GM23338 (cell line): ENCODE data around the gene KRT85. TPM values are rescaled to one million over a fixed set of nuclear protein-coding genes. Genes with fewer than 3 reads are reported as not detected.

Experiments
- ATAC-seq: fragments of 200-7000 bp; cut with Tn5 transposase; 3 replicates; pipeline ENCODE4 v1.9.1; 2020
- DNase-seq: peaks from one replicate; pipeline ENCODE4 v3.0.0-alpha.2; 2015; ENCODE audit warnings: low spot score
- H2AFZ ChIP-seq: fragments of 200-600 bp; sonication (generic); 2 replicates; pipeline ENCODE4 v1.8.0; 2016; ENCODE audit warnings: antibody characterized with exemption, mild to moderate bottlenecking, moderate library complexity
- H3F3A ChIP-seq: fragments of 200-600 bp; sonication (generic); replicated peaks from 2 replicates; pipeline ENCODE4 v1.8.0; 2017; ENCODE audit warnings: antibody characterized with exemption, mixed run types, low read depth
- H3K27ac ChIP-seq: fragments of 200-600 bp; sonication (generic); 2 replicates; pipeline ENCODE4 v1.6.1; 2016; ENCODE audit warnings: low read depth
- H3K27me3 ChIP-seq: fragments of 200-600 bp; sonication (generic); 2 replicates; pipeline ENCODE4 v1.8.0; 2016; ENCODE audit warnings: mild to moderate bottlenecking, mixed run types, moderate library complexity; ENCODE audit not compliant: insufficient read depth
- H3K36me3 ChIP-seq: fragments of 200-600 bp; sonication (generic); 2 replicates; pipeline ENCODE4 v1.8.0; 2016; ENCODE audit warnings: mild to moderate bottlenecking; ENCODE audit not compliant: insufficient read depth
- H3K4me1 ChIP-seq: fragments of 200-600 bp; sonication (generic); 2 replicates; pipeline ENCODE4 v1.8.0; 2016; ENCODE audit warnings: mild to moderate bottlenecking, moderate library complexity; ENCODE audit not compliant: insufficient read depth
- H3K4me2 ChIP-seq: fragments of 200-600 bp; sonication (generic); 2 replicates; pipeline ENCODE4 v1.7.1; 2017; ENCODE audit warnings: mixed run types
- H3K4me3 ChIP-seq: fragments of 200-600 bp; sonication (generic); 2 replicates; pipeline ENCODE4 v1.6.1; 2016; ENCODE audit warnings: mixed run types
- H3K79me2 ChIP-seq: fragments of 200-600 bp; sonication (generic); replicated peaks from 2 replicates; pipeline ENCODE4 v1.8.0; 2017; ENCODE audit warnings: mild to moderate bottlenecking; ENCODE audit not compliant: insufficient read depth
- H3K9me2 ChIP-seq: fragments of 200-600 bp; sonication (generic); 2 replicates; pipeline ENCODE4 v1.8.0; 2017; ENCODE audit not compliant: insufficient read depth
- H4K20me1 ChIP-seq: fragments of 200-600 bp; sonication (generic); replicated peaks from 2 replicates; pipeline ENCODE4 v1.8.0; 2017; ENCODE audit warnings: mild to moderate bottlenecking; ENCODE audit not compliant: insufficient read depth
- H3K27ac Mint-ChIP-seq: 2 replicates; pipeline ENCODE4 v1.8.0; 2020; ENCODE audit warnings: inconsistent platforms, mild to moderate bottlenecking, moderate library complexity, mixed read lengths
- H3K27me3 Mint-ChIP-seq: 3 replicates; pipeline ENCODE4 v1.8.0; 2022; ENCODE audit warnings: low read depth, mild to moderate bottlenecking, moderate library complexity, mixed read lengths, inconsistent platforms; ENCODE audit not compliant: insufficient read depth, poor library complexity
- H3K36me3 Mint-ChIP-seq: 3 replicates; pipeline ENCODE4 v1.8.0; 2021; ENCODE audit warnings: low read depth, mild to moderate bottlenecking, inconsistent platforms, moderate library complexity, mixed read lengths
- H3K4me1 Mint-ChIP-seq: 3 replicates; pipeline ENCODE4 v1.8.0; 2020; ENCODE audit warnings: mild to moderate bottlenecking, inconsistent platforms, mixed read lengths
- H3K4me3 Mint-ChIP-seq: 3 replicates; pipeline ENCODE4 v1.8.0; 2021; ENCODE audit warnings: moderate library complexity, mild to moderate bottlenecking, inconsistent platforms, mixed read lengths
- H3K9me3 Mint-ChIP-seq: 3 replicates; pipeline ENCODE4 v1.8.0; 2020; ENCODE audit warnings: moderate library complexity, mild to moderate bottlenecking, inconsistent platforms, mixed read lengths
- CREB1 ChIP-seq: fragments of 250-450 bp; sonication (Bioruptor Pico); IDR thresholded peaks from 2 replicates; pipeline ENCODE4 v1.5.0; 2020; ENCODE audit warnings: low read depth, mild to moderate bottlenecking, moderate library complexity
- CTCF ChIP-seq, 2 experiments: fragments of 200-600 bp in 1 of 2; sonication (generic) in 1 of 2; conservative IDR thresholded peaks; 2 replicates each; pipeline versions ENCODE4 v1.5.1 to v1.6.1; 2016 to 2017; ENCODE audit warnings: antibody characterized with exemption in 2 of 2, low read depth in 2 of 2, mild to moderate bottlenecking in 2 of 2, moderate library complexity in 1 of 2
- ETS1 ChIP-seq: IDR thresholded peaks from 2 replicates; pipeline ENCODE4 v1.6.1; 2016; ENCODE audit warnings: antibody characterized with exemption
- EZH2phosphoT487 ChIP-seq: fragments of 200-600 bp; sonication (generic); IDR thresholded peaks from one replicate; pipeline ENCODE4 v1.8.1; 2018; ENCODE audit warnings: antibody characterized with exemption; ENCODE audit not compliant: unreplicated experiment
- JUNB ChIP-seq: IDR thresholded peaks from one replicate; pipeline ENCODE4 v1.6.1; 2016; ENCODE audit warnings: antibody characterized with exemption; ENCODE audit not compliant: unreplicated experiment
- NANOG ChIP-seq: IDR thresholded peaks from 2 replicates; pipeline ENCODE4 v1.6.1; 2016; ENCODE audit warnings: antibody characterized with exemption, borderline replicate concordance
- REST ChIP-seq: IDR thresholded peaks from one replicate; pipeline ENCODE4 v1.6.1; 2018; ENCODE audit warnings: antibody characterized with exemption; ENCODE audit not compliant: unreplicated experiment
- STAT1 ChIP-seq: IDR thresholded peaks from one replicate; pipeline ENCODE4 v1.6.1; 2016; ENCODE audit warnings: antibody characterized with exemption; ENCODE audit not compliant: unreplicated experiment
- ZNF114 ChIP-seq: fragments of 250-450 bp; sonication (Bioruptor Pico); IDR thresholded peaks from 2 replicates; pipeline ENCODE4 v1.5.0; 2020; ENCODE audit warnings: mild to moderate bottlenecking, moderate library complexity
- ZNF331 ChIP-seq: fragments of 250-450 bp; sonication (Bioruptor Pico); IDR thresholded peaks from 2 replicates; pipeline ENCODE4 v1.5.0; 2020; ENCODE audit warnings: low read depth, mild to moderate bottlenecking, moderate library complexity
- polyA plus RNA-seq: library from polyadenylated mRNA; unstranded; fragments of >200 nt; fragmentation: Nextera tagmentation; extraction: Ambion mirVana; gene quantifications from 2 replicates; pipeline ENCODE4 v1.2.1, GENCODE V29; 2016
- total RNA-seq: library from RNA; depleted of rRNA; stranded (reverse); fragments of >200 nt; shearing (Covaris generic); gene quantifications from 2 replicates; pipeline ENCODE4 v1.2.3, GENCODE V29; 2014

Gene KRT85
- total and polyA plus RNA-seq, 2 experiments from 2014 or later: not detected

GRCh38 chr12:52395761-52396434 is 28.6 kb upstream of the KRT85 start (continued):
- TF ChIP-seq ZNF331: no peak
- TF ChIP-seq EZH2phosphoT487: no peak
- TF ChIP-seq STAT1: no peak
- no peak for TF ChIP-seq ETS1
- no peak for TF ChIP-seq NANOG
- TF ChIP-seq REST: no peak

GRCh38 chr12:52394836-52395405 is 27.6 kb upstream of the KRT85 start:
- ATAC-seq: no peak
- H3K27ac Mint-ChIP-seq: no peak overlapping the region
- no peaks in the 10 kb centered on the region for H3K9me2 ChIP-seq
- H2AFZ ChIP-seq: no peak overlapping the region
- H3F3A ChIP-seq: no peaks in the 10 kb centered on the region
- H3K4me3 ChIP-seq: no peak overlapping the region
- no peaks in the 10 kb centered on the region for H3K36me3 ChIP-seq
- H3K27me3 Mint-ChIP-seq: peaks cover 3% of the 10 kb centered on the region
- peaks cover 2% of the 10 kb centered on the region for H3K4me1 Mint-ChIP-seq
- H3K36me3 Mint-ChIP-seq: no peaks in the 10 kb centered on the region
- DNase-seq: no peak
- H4K20me1 ChIP-seq: no peaks in the 10 kb centered on the region
- no peaks in the 10 kb centered on the region for H3K4me1 ChIP-seq
- no peaks in the 10 kb centered on the region; the same call in 1 of the 3 replicates for H3K9me3 Mint-ChIP-seq
- H3K27ac ChIP-seq: no peak overlapping the region
- no peaks in the 10 kb centered on the region for H3K79me2 ChIP-seq
- no peak overlapping the region for H3K4me3 Mint-ChIP-seq
- no peak overlapping the region for H3K4me2 ChIP-seq
- no peaks in the 10 kb centered on the region for H3K27me3 ChIP-seq
- TF ChIP-seq JUNB (no peak), NANOG (no peak), CTCF (conservative IDR thresholded peaks at IDR 0.05; ENCODE audit: low read depth in 2 of 2) (no peak), ETS1 (no peak), ZNF114 (CRISPR knock-in tag) (no peak), REST (no peak), EZH2phosphoT487 (no peak), ZNF331 (no peak), CREB1 (CRISPR knock-in tag) (no peak)
